H7 (cell line): ENCODE data around the gene ANAPC1. TPM values are rescaled to one million over a fixed set of nuclear protein-coding genes. Genes with fewer than 3 reads are reported as not detected.
A peak's percentile ranks its signal among the peaks of the same experiment; 100 is the strongest.
"Not testable (repeated sequence)": the region's sequence is repeated elsewhere in the genome, so short reads cannot be mapped to it uniquely, and the experiment has no call there.

Experiments used
- DNase-seq: peaks from one replicate; pipeline ENCODE4 v3.0.0; 2012
- H3K27me3 ChIP-seq: 2 replicates; pipeline ENCODE4 v1.6.0; 2011; ENCODE audit warnings: mild to moderate bottlenecking, low read length; ENCODE audit not compliant: control insufficient read depth, insufficient read depth
- H3K36me3 ChIP-seq: replicated peaks from 2 replicates; pipeline ENCODE4 v1.5.1; 2011; ENCODE audit warnings: low read length; ENCODE audit not compliant: control insufficient read depth, insufficient read depth
- H3K4me3 ChIP-seq: 2 replicates; pipeline ENCODE4 v1.5.1; 2011; ENCODE audit warnings: low read depth, mild to moderate bottlenecking, control low read depth, low read length, moderate library complexity; ENCODE audit not compliant: insufficient read depth
- total RNA-seq: library from RNA; depleted of rRNA; stranded (reverse); fragments of >200 nt; shearing (Covaris generic); gene quantifications from 2 replicates; pipeline ENCODE4 v1.2.3, GENCODE V29; 2014; rRNA removed

ANAPC1 gene
- total RNA-seq, 1 experiment from 2014 or later: 76.0 TPM

DNA sequence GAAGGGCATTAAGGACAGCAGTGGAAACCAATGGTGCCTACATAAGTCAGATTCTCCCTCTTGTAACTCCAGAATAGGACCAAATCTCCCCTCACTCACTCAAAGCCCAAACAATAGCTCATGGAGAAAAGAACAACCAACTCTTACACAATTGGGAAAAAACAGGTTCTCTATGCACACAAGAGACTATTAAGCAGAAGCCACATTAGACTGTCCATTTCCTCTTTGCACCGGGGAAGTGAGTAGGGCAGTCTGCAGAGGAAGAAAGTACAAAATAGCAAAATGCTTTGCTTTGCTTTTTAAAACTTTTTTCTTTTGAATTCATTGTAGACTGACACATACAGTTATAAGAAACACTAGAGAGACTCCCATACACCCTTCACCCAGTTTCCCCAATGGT is 133.4 kb downstream of the ANAPC1 start:
- DNase-seq, H3K27me3 ChIP-seq, H3K4me3 ChIP-seq, H3K36me3 ChIP-seq: not testable (repeated sequence)

DNA sequence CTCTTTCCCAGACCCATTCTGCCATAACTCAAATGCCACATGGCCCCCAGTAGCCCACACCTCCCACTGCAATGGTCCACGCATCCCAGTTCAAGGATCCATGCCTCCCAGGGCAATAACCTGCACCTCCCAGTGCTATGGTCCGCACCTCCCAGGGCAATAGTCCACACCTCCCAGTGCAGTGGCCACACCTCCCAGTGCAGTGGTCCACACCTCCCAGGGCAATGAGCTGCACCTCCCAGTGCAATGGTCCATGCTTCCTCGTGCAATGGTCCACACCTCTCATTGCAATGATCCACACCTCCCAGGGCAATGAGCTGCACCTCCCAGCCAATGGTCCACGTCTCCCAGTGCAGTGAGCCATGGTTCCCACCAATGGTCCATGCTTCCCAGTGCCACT is 135.6 kb downstream of the ANAPC1 start:
- DNase-seq, H3K4me3 ChIP-seq, H3K36me3 ChIP-seq, H3K27me3 ChIP-seq: not testable (repeated sequence)

DNA sequence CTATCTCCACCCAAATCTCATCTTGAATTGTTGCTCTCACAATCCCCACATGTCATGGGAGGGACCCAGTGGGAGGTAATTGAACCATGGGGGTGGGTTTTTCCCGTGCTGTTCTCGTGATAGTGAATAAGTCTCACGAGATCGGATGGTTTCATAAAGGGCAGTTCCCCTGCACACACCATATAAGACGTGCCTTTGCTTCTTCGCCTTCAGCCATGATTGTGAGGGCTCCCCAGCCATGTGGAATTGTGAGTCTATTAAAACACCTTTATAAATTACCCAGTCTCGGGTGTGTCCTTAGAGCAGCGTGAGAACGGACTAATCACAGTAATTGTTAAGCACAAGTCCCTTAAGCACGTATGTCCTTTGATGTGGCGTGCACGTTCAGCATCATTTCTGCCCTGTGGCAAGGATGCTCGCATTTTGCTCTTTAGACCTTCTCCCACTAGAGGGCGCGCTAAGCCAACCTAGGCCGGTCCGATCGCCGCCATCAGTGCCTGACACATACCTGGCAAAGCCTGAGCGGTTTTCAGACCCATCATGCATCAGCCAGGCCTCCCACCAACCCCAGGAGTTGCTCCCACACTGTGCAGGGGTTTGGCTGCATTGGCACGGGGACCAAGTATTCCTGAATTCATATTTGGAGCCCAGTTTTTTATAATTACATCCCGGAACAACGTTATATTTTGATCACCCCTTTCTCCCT is 136.4 kb downstream of the ANAPC1 start:
- not testable (repeated sequence) for H3K36me3 ChIP-seq, DNase-seq, H3K4me3 ChIP-seq, H3K27me3 ChIP-seq

DNA sequence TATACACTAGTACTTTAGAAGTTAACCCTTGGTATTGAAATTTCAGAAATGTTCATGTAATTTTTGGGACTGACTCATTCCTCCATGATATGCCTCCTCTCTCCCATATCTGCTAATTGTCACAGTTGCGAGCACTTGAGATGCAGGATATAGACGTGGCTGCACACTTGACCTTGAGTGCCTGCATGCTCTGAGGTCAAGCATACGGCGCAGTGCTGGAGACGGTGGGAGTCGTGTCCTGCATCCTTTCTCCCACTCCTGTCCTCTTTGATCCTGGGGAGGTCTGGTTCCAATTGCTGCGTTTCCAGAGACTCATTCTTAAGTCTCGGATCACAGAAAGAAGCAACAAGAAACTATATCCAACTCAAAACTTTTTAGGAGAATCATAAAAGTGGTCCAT is 139.2 kb downstream of the ANAPC1 start:
- H3K36me3 ChIP-seq, H3K4me3 ChIP-seq, DNase-seq, H3K27me3 ChIP-seq: not testable (repeated sequence)

DNA sequence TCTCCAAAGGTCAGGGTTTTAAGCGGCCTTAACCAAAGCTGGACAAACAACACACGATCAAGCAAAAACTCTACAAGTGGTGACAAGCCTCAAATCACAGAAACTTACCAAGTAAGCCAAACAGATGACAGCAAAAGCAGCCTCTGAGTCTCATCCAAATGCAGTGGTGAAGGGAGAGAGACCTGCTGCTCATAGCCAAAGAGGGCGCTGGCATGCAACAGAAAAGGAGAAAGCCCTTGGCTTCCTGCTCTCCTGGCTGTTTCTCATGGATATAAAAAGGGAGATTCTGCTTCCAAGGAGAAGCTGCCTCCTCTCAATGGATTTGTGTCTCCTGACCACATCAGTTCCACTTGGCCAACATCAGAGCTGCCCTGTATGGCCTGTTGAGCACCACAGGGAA is 142.5 kb downstream of the ANAPC1 start:
- DNase-seq, H3K36me3 ChIP-seq, H3K27me3 ChIP-seq, H3K4me3 ChIP-seq: not testable (repeated sequence)

DNA sequence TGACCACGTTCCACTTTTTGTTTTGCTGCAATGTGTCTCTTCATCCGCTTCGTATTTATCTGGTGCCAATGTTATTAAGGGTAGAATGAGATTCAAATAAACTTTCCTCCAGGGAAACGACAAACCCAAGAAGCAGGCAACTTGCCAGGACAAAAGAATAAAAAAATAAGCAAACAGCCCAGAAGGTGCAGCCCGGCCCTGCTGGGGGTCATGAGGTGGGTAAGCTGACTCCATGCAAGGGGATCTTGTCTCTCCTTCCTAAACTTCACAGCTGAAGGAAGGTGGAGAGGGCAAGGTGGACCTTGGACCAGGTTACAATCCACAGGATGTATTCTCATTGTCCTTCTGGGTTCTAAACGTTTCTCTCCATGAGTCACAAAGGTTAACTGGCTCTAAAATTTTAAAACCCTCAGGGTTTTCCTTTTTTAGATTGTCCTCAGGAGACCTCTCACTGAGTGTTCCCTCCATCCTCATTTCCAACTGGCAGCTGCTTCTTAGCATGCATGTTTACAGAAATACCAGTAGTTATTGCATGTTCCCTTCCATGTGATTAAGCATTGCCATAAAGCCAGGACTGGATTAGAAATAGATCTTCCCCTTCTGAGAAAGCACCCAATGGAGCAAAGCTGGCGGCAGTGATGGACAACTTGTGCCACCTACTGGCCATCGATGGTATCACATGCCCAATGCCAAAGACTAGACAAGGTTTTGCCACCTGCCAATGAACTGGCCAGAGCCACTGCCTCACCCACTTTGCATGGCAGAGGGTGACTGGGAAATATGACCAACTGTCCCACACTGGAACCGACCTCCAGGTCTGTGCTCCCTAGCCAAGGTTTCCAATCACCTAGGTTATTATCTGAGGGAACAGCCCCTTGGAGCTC is 147.9 kb downstream of the ANAPC1 start:
- DNase-seq, H3K27me3 ChIP-seq, H3K4me3 ChIP-seq, H3K36me3 ChIP-seq: not testable (repeated sequence)

DNA sequence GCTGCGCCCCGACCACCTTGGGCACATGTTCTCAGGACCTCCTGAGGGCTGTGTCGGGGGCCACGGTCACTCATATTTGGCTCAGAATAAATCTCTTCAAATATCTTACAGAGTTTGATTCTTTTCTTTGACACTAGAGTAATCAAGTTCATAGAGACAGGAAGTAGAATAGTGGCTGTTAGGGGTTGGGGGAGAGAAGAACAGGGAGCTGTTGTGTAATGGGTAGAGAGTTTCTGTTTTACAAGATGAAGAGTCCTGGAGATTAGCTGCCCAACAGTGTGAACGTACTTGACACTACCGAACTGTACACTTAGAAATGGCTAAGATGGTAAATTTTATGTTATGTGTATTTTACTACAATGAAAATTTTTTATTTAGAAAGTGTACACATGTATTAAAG is 148.6 kb downstream of the ANAPC1 start:
- not testable (repeated sequence) for H3K4me3 ChIP-seq, H3K27me3 ChIP-seq, DNase-seq, H3K36me3 ChIP-seq

DNA sequence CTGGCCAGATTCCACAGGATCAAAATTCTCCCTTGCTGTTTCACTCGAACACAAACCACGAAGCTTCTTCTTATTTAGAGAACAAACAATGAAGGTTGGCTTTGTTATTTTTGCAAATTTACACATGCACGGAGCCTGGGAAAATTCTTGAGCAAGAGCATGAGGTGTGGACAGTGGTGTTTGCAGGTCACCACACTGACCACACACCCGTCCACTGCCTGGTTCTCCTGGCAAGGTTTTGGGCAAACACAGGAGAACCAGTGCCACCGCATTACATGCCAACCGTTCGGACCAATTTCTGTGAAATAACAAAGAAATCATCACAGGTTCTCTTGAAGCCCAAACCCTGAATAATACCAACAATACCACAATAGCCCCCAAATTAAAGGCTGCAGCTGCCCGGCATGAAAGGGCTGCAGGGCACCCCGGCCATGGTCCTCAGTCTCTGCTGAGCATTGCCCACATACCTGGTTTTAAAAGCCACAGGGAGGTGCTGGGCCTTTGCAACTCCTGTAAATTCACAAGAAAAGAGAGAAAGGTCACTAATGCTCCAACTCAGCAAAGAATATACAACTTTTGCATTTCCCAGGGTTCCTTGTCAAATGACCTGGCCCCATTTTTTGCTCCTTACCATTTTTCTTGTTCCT is 154.1 kb downstream of the ANAPC1 start:
- not testable (repeated sequence) for H3K36me3 ChIP-seq, H3K4me3 ChIP-seq, H3K27me3 ChIP-seq, DNase-seq

DNA sequence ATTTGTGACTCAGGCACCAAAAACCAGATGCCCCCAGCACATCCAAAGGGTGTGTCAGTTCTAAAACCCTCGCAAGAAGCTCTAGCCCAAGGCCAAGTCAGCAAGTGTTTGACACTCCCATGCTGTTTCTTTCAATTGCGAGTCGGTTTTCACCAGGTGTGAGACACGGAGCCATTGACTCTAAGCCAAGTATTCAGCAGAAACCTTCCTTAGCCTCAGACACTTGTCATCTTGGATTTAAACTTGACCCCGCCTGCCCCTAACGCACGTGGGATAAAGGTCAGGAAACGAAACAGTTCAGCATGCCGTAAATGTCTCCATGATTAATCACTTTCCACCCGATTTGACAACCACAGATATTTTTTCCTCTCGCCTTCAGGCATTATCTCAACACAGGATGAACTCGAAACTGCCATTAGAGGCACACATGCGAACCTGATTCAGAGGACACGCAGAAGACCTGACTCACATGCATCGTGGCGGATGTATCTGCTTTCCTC is 156.3 kb downstream of the ANAPC1 start:
- not testable (repeated sequence) for H3K36me3 ChIP-seq, H3K27me3 ChIP-seq, DNase-seq, H3K4me3 ChIP-seq

DNA sequence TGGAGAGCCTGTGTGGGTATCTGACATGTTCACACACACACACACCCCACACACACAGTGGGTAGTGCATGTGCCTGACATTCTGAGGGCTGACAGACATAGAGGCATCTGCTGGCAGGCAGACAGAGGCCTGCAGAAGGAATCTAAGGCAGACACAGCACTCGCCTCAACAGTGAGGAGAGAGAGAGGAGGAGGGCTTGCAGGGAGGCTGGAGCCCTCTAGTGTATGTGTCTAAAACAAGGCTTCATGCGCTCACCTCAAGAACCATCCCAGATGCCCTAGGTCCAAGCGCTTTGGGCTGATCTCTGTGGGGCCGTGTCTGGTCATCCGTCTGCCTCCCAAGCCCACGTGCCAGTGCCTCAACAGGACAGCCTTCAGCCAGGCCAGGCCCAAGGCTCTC is 158.3 kb downstream of the ANAPC1 start:
- not testable (repeated sequence) for H3K36me3 ChIP-seq, H3K4me3 ChIP-seq, H3K27me3 ChIP-seq
- peak; percentile 65 for DNase-seq

DNA sequence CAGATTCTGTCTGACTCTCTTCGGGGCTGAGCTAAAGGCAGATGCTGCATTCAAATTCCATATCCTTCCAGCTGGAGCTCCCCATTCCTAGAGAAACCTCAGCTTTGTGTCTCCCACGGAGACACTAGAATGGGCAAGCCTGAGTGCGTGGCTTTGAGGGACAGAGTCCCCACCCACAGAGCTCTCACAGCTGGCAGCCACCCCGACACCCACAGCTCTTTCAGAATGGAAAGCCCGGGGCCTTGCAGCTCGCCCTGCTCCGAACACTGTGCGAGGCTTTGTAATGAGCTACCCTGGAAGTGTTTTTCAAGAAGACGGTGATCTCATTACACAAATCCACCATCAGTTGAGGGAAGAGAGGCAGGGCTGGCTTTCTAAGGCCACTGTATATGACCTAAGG is 164.4 kb downstream of the ANAPC1 start:
- H3K36me3 ChIP-seq, H3K27me3 ChIP-seq, DNase-seq, H3K4me3 ChIP-seq: not testable (repeated sequence)

Other genes starting within 250 kb of the ANAPC1 start
- 8.3 and 8.7 TPM in 2 replicates for gene MERTK, start 14.4 kb upstream of the ANAPC1 start, total RNA-seq
- gene TMEM87B, start 171.1 kb upstream of the ANAPC1 start, total RNA-seq: 7.1 and 11.0 TPM in 2 replicates